ENCODE data around the gene SBF2.

GRCh38 chr11:10295064-10295901, 1.3 kb upstream of the SBF2 start:
- no peak for TF ChIP-seq CTCF (IDR thresholded peaks at IDR 0.05)
- no peak for TF ChIP-seq POLR2A (IDR thresholded peaks at IDR 0.05; ENCODE audit: low read depth)
- no peak for TF ChIP-seq EP300 (IDR thresholded peaks at IDR 0.05)
